Upper lobe of left lung (tissue), 6 donors: Measurements from ENCODE around the gene TNFRSF6B. TPM values are rescaled to one million over a fixed set of nuclear protein-coding genes. Genes with fewer than 3 reads are reported as not detected.

ENCODE experiments used
- ATAC-seq, 2 donors: fragments of 200-7000 bp; cut with Tn5 transposase; one replicate each; pipeline ENCODE4 v1.9.1; 2022; ENCODE audit warnings: mild to moderate bottlenecking in 2 of 2, moderate library complexity in 2 of 2; ENCODE audit not compliant: low FRiP score in 2 of 2
- DNase-seq, 2 donors: peaks; one replicate each; pipeline ENCODE4 v3.0.0-alpha.2; 2019 to 2020
- H3K27ac ChIP-seq, 4 donors: fragments of 200-600 bp; sonication (generic); one replicate each; pipeline ENCODE4 v1.5.1; 2016 to 2019
- H3K27me3 ChIP-seq, 4 donors: fragments of 200-600 bp; sonication (generic); one replicate each; pipeline ENCODE4 v1.5.1; 2017 to 2019
- H3K36me3 ChIP-seq, 4 donors: fragments of 200-600 bp; sonication (generic); one replicate each; pipeline ENCODE4 v1.5.1; 2016 to 2019
- H3K4me1 ChIP-seq, 4 donors: fragments of 200-600 bp; sonication (generic); one replicate each; pipeline ENCODE4 v1.5.1; 2018 to 2019
- H3K4me3 ChIP-seq, 4 donors: fragments of 200-600 bp; sonication (generic); one replicate each; pipeline ENCODE4 v1.5.1; 2017 to 2019; ENCODE audit warnings: mild to moderate bottlenecking in 2 of 4, moderate library complexity in 1 of 4
- H3K9me3 ChIP-seq, 4 donors: fragments of 200-600 bp; sonication (generic); one replicate each; pipeline ENCODE4 v1.5.1; 2018 to 2019
- EP300 ChIP-seq, 4 donors: sonication (generic); formaldehyde crosslinking; IDR thresholded peaks; one replicate each; pipeline ENCODE4 v1.5.1; 2017; ENCODE audit warnings: antibody characterized with exemption in 4 of 4, control low read depth in 2 of 4
- POLR2A ChIP-seq, 4 donors: fragments of 450-650 bp; IDR thresholded peaks; one replicate each; pipeline ENCODE4 v1.5.1; 2016 to 2017; ENCODE audit warnings: antibody characterized with exemption in 4 of 4, mild to moderate bottlenecking in 2 of 4
- POLR2AphosphoS5 ChIP-seq, 2 donors: sonication (generic); formaldehyde crosslinking; IDR thresholded peaks; one replicate each; pipeline ENCODE4 v1.5.1; 2017; ENCODE audit warnings: antibody characterized with exemption in 2 of 2
- WGBS, 2 donors: methylation state at CpG; one replicate each; pipeline ENCODE4 v1.1.5; 2017 to 2018; 5-methylcytosine and 5-hydroxymethylcytosine counted together
- total RNA-seq, 6 donors: library from RNA; depleted of rRNA in 4 of 6; stranded (reverse); fragments of >200 nt in 4 of 6; gene quantifications; one replicate each; pipeline versions ENCODE4 v1.1.0 to v1.2.1, GENCODE V29; 2016 to 2021
- TF ChIP-seq, protein P1 (sequence below), 6 experiments: fragments of 450-650 bp in 4 of 6; fragments of 200-600 bp in 2 of 6; sonication (generic) in 2 of 6; IDR thresholded peaks; one replicate each; pipeline ENCODE4 v1.5.1; 2016 to 2019; ENCODE audit warnings: antibody characterized with exemption in 6 of 6
- donor health status: DM: no; HTN: no; CAD: no; lungs with moderate emphysema.
- donor health status: DM: no; HTN: yes; CAD: no; lungs with severe emphysema.

The TNFRSF6B gene
- total RNA-seq, 6 donors from 2014 or later, result 13.8 to 34.8 (median 16.9) TPM

DNA sequence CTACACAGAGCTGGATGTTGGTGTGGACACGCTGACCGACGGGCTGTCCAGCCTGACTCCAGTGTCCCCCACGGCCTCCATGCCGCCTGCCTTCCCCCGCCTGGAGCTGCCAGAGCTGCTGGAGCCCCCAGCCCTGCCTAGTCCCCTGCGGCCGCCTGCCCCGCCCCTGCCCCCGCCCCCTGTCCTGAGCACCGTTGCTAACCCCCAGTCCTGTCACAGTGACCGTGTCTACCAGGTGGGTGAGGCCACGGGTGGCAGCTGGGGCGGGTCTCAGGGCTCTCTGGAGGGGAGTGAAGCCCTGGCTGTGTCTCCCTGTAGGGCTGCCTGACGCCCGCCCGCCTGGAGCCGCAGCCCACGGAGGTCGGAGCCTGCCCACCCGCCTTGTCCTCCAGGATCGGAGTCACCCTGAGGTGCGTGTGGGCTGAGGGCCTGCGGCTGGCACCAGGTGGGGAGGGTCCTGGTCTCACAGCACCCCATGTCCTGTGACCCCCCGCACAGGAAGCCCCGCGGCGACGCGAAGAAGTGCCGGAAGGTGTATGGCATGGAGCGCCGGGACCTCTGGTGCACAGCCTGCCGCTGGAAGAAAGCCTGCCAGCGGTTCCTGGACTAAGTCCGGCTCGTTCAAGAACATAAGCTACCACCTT lies 46.1 kb downstream of the TNFRSF6B start:
- no peak overlapping the region for H3K4me3 ChIP-seq
- H3K4me1 ChIP-seq, result peaks cover 35 to 38% (median 37%) of the 10 kb centered on the region in 4 donors
- no peaks in the 10 kb centered on the region for H3K9me3 ChIP-seq
- 91 to 93% methylated on average over 10 to 33 of the region's 37 CpGs for WGBS, 2 donors
- peaks cover 7 to 52% (median 31%) of the 10 kb centered on the region in 4 donors for H3K36me3 ChIP-seq
- TF ChIP-seq POLR2AphosphoS5 (IDR thresholded peaks at IDR 0.05) (no peak), POLR2A (IDR thresholded peaks at IDR 0.05) (no peak), EP300 (IDR thresholded peaks at IDR 0.05) (no peak)
- TF ChIP-seq, protein P1, sequence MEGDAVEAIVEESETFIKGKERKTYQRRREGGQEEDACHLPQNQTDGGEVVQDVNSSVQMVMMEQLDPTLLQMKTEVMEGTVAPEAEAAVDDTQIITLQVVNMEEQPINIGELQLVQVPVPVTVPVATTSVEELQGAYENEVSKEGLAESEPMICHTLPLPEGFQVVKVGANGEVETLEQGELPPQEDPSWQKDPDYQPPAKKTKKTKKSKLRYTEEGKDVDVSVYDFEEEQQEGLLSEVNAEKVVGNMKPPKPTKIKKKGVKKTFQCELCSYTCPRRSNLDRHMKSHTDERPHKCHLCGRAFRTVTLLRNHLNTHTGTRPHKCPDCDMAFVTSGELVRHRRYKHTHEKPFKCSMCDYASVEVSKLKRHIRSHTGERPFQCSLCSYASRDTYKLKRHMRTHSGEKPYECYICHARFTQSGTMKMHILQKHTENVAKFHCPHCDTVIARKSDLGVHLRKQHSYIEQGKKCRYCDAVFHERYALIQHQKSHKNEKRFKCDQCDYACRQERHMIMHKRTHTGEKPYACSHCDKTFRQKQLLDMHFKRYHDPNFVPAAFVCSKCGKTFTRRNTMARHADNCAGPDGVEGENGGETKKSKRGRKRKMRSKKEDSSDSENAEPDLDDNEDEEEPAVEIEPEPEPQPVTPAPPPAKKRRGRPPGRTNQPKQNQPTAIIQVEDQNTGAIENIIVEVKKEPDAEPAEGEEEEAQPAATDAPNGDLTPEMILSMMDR (IDR thresholded peaks at IDR 0.05), result no peak
- no peaks in the 10 kb centered on the region for H3K27me3 ChIP-seq
- H3K27ac ChIP-seq, result no peak overlapping the region
- ATAC-seq, result no peak
- peak in 1 of 2 donors; percentile 80 for DNase-seq

DNA sequence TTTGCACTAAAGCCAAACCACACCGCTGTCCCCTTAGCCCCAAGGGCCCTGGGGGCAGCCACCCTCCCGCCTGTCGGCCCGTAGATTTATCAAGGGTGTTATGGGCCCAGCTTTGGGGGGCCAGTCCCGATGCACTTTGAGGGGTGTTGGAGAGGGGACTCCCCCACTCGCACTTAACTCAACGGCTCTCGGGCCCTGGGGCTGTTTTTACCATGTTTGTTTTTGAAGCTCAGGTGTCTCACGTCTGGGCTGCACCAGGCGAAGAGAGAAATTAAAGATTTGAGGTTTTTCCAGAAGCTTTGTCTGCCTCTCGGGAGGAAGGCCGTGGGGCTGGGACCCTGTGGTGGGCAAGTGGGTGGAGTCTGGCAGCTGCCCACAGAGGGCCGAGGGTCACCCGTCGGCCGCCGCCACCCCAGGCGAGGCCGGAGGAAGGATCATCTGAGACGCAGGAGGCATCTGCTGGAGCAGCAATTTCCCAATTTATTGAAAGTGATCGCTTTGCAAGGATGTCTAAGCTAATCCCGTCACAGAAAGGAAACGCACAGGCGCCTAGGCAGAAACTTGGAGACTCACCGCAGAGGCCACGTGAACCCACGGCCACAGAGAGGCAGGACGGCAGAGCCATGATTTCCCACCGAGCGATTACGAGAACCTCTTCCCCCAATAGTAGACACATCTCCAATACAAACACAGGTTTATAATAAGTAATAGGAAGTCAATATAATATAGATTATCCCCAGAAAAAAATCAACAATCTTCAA lies 46.9 kb downstream of the TNFRSF6B start:
- TF ChIP-seq POLR2AphosphoS5 (IDR thresholded peaks at IDR 0.05), result no peak
- TF ChIP-seq, protein P1 (IDR thresholded peaks at IDR 0.05), result no peak
- TF ChIP-seq POLR2A (IDR thresholded peaks at IDR 0.05), result no peak
- no peak for TF ChIP-seq EP300 (IDR thresholded peaks at IDR 0.05)
- WGBS, 2 donors, result 89 to 91% methylated on average over 31 of the region's 31 CpGs
- no peak for ATAC-seq

DNA sequence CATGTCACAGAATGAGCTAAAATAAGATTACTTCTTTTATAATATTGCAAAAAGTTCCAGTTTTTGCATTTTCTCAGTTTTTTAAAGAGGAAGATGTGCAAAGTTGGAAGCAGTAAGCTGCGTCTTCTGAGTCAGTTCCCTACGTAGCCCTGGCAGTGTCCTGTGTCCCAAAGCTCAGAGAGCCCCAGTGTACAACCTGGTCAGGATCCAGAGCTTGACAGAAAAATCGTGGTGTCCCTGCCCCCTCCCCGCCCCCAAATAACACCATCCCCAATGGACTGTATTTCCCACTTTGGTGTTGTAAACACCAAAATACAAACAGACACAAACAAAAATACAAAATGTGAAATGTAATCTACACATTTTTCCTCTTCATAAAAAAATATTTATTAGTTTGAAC lies 47.7 kb downstream of the TNFRSF6B start:
- 72 to 75% methylated on average over 4 of the region's 4 CpGs for WGBS, 2 donors

More for the DNA sequence above, 46.9 kb downstream of the TNFRSF6B start:
- Histone ChIP-seq H3K4me3 (no peak overlapping the region), H3K9me3 (no peaks in the 10 kb centered on the region), H3K27ac (no peak overlapping the region), H3K36me3 (peaks cover 7 to 52% (median 31%) of the 10 kb centered on the region in 4 donors), H3K4me1 (peaks cover 26 to 29% (median 28%) of the 10 kb centered on the region in 4 donors), H3K27me3 (no peaks in the 10 kb centered on the region)
- DNase-seq, result peak in 1 of 2 donors; percentile 82

DNA sequence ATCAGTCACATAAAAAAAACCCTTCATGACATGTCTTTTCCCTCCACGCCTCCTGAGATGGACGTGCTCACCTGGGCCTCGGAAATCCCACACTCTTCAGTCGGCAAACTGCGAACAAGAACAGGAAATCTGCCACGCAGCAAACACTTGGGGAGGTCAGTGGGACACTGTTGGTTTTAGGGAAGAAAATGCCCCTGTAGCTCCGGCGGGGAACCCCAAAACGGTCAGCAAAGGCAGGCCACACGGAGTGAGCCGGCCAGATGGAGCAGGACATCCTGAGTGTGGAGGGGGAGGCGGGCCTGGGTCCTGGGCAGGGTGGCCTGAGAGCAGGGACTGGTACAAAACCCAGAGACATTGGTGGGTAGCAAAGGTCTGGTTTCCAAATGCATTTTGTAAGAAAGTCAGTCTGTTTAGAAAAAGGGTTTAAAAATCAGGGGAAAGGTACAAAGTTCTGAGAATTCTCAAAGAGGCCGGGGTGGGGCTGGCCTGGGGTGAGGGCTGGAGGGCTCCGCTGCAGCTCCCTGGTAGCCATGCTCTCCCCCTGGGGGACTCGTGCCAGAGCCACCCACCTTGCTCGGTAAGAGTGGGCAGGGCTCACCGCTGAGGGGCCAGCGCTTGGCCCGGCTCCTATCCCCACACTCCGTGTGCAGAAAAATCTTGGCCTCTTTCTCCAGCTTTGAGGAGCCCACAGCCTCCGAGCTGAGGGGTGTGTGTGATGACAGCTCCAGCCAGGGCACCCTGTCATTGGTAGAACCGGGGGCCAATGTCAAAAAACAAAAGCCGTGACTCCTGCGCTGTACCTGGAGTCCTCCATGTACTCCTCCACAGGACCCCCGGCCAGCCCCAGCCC lies 48.3 kb downstream of the TNFRSF6B start:
- DNase-seq (no peak), ATAC-seq (no peak)
- TF ChIP-seq EP300 (IDR thresholded peaks at IDR 0.05) (no peak), POLR2AphosphoS5 (IDR thresholded peaks at IDR 0.05) (no peak), POLR2A (IDR thresholded peaks at IDR 0.05) (no peak)
- TF ChIP-seq, protein P1 (IDR thresholded peaks at IDR 0.05), result no peak
- peaks cover 17 to 20% (median 19%) of the 10 kb centered on the region in 4 donors for H3K4me1 ChIP-seq
- H3K9me3 ChIP-seq, result no peaks in the 10 kb centered on the region
- H3K27me3 ChIP-seq, result no peaks in the 10 kb centered on the region
- H3K4me3 ChIP-seq, result no peak overlapping the region
- H3K36me3 ChIP-seq, result peaks cover 7 to 52% (median 31%) of the 10 kb centered on the region in 4 donors
- WGBS, 2 donors, result 66 to 72% methylated on average over 19 to 25 of the region's 25 CpGs
- no peak overlapping the region for H3K27ac ChIP-seq

More for the DNA sequence above, 47.7 kb downstream of the TNFRSF6B start:
- H3K36me3 ChIP-seq, result peaks cover 7 to 52% (median 31%) of the 10 kb centered on the region in 4 donors
- H3K27ac ChIP-seq, result no peak overlapping the region
- TF ChIP-seq POLR2A (IDR thresholded peaks at IDR 0.05), result no peak
- no peak for TF ChIP-seq POLR2AphosphoS5 (IDR thresholded peaks at IDR 0.05)
- TF ChIP-seq EP300 (IDR thresholded peaks at IDR 0.05), result no peak
- TF ChIP-seq, protein P1 (IDR thresholded peaks at IDR 0.05), result no peak
- no peaks in the 10 kb centered on the region for H3K9me3 ChIP-seq
- no peak for ATAC-seq
- H3K4me1 ChIP-seq, result peaks cover 18 to 21% (median 20%) of the 10 kb centered on the region in 4 donors
- no peaks in the 10 kb centered on the region for H3K27me3 ChIP-seq
- no peak overlapping the region for H3K4me3 ChIP-seq
- no peak for DNase-seq
